Muscle layer of colon (tissue), 2 donors: ENCODE data around the gene CST11.

Source experiments
- H3K27ac ChIP-seq: one replicate; pipeline ENCODE4 v1.7.0; 2013; ENCODE audit warnings: low read depth, mild to moderate bottlenecking, low read length, moderate library complexity
- H3K27me3 ChIP-seq, 2 donors: one replicate each; pipeline ENCODE4 v1.7.0; 2013; ENCODE audit warnings: low read length in 2 of 2, mild to moderate bottlenecking in 2 of 2; ENCODE audit not compliant: insufficient read depth in 2 of 2, control insufficient read depth in 1 of 2
- H3K36me3 ChIP-seq: one replicate; pipeline ENCODE4 v1.7.0; 2013; ENCODE audit warnings: mild to moderate bottlenecking, low read length; ENCODE audit not compliant: insufficient read depth
- H3K4me1 ChIP-seq: one replicate; pipeline ENCODE4 v1.7.0; 2013; ENCODE audit warnings: mild to moderate bottlenecking, low read length; ENCODE audit not compliant: insufficient read depth
- H3K4me3 ChIP-seq, 2 donors: one replicate each; pipeline ENCODE4 v1.7.0; 2013; ENCODE audit warnings: low read length in 2 of 2, low read depth in 1 of 2, mild to moderate bottlenecking in 1 of 2, moderate library complexity in 1 of 2
- H3K9ac ChIP-seq: one replicate; pipeline ENCODE4 v1.7.0; 2013; ENCODE audit warnings: low read length
- H3K9me3 ChIP-seq: one replicate; pipeline ENCODE4 v1.7.0; 2013; ENCODE audit warnings: mild to moderate bottlenecking, low read length
- donor health status: abdominal sarcoma.
- donor health status: Adenocarcinoma of cecum.

Gene CST11

DNA sequence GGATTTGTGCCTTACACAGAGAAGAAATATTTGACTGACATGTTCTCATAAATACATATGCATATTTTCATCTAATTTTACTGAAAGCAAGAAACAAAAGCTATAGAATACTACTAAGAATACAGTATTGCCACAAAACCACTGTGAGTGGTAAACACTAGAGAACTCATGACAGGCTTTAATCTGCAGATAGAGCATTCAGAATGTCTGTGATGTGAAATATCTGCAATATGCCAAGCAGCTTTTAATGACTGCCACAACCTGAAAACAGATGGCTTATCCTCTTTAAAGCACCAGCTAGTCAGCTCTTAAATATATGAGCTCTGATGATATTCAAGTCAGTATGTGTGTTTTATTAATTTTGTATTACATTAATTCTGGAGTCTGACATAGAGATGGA lies 34.8 kb downstream of the CST11 start:
- Histone ChIP-seq H3K4me3 (no peak overlapping the region), H3K36me3 (no peaks in the 10 kb centered on the region), H3K27ac (no peak overlapping the region), H3K27me3 (no peaks in the 10 kb centered on the region), H3K9ac (no peak overlapping the region), H3K9me3 (no peaks in the 10 kb centered on the region), H3K4me1 (peaks cover 19% of the 10 kb centered on the region)

DNA sequence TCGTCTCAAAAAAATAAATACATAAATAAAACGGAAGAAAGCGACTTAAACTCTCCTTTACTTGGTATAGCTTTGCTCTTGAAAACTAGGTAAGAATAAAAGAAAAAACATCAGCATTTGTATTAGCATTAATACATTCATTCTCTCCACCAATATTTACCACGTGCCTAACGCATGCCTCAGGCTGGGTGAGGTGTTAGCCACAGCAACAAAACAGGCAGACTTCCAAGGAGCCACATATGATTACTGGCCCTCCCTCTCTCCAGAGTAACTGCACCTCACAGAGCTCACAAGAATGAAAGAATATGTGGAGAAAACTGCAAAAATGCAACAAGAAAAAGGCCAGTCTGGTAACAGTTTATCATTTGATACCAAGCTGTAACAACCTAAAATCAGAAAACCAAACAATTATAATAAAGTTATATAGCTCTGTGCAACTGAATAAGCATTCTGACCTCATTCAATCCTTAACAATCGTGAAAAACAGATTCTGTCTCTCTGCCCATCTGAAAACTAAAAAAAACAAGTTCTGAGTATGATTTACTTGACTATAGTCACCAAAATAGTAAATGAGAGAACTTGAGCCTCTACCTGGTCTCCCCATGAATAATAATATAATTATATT lies 36.6 kb downstream of the CST11 start:
- Histone ChIP-seq H3K9me3 (no peaks in the 10 kb centered on the region), H3K4me1 (peaks cover 23% of the 10 kb centered on the region), H3K9ac (no peak overlapping the region)

DNA sequence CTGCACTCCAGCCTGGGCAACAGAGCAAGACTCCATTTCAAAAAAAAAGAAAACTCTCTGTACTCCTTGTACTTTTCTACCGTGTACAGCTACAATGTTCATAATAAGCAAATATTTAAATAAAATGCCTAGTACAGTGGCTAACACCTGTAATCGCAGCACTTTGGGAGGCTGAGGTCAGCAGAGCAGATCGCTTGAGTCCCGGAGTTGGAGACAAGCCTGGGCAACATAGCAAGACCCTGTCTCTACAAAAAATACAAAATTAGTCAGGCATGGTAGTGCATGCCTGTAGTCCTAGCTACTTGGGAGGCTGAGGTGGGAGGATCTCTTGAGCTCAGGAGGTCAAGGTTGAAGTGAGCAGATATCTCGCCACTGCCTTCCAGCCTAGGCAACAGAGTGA lies 37.1 kb downstream of the CST11 start:
- Histone ChIP-seq H3K27ac (no peak overlapping the region), H3K27me3 (no peaks in the 10 kb centered on the region), H3K9me3 (no peaks in the 10 kb centered on the region), H3K9ac (no peak overlapping the region), H3K4me1 (peaks cover 23% of the 10 kb centered on the region), H3K36me3 (no peaks in the 10 kb centered on the region), H3K4me3 (no peak overlapping the region)

More for the DNA sequence above, 36.6 kb downstream of the CST11 start:
- Histone ChIP-seq H3K27me3 (no peaks in the 10 kb centered on the region), H3K4me3 (no peak overlapping the region), H3K27ac (no peak overlapping the region), H3K36me3 (no peaks in the 10 kb centered on the region)

DNA sequence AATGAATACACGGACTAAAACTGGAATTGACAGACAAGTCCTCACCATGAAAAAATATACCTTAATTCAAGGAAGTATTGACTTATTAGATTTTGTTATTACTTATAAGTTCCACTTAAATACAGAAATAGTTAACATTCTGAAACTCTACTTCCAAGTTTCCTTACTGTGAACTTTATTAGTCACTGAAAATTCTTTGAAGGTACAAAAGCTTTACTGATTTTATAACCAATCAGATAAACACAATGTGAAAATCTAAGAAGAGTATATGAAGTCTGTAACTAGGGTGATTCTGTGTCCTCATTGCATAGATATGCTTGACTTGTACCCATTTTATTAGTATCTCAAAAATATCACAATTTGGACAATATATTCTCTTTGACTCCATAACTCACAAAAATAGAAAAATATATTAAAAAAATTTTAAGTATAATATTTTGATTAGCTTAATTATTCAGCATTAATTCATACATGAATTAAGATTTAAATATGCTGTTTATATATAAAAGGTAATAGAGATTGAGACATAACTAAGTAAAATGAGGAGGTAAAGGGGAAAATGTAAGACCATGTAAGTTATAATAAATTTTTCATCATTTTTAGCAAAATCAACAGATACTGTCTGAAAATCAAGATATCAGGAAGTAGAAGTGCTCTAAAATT lies 38.0 kb downstream of the CST11 start:
- Histone ChIP-seq H3K4me3 (no peak overlapping the region), H3K27me3 (no peaks in the 10 kb centered on the region), H3K36me3 (no peaks in the 10 kb centered on the region), H3K27ac (no peak overlapping the region), H3K9ac (no peak overlapping the region), H3K4me1 (peaks cover 23% of the 10 kb centered on the region), H3K9me3 (no peaks in the 10 kb centered on the region)

DNA sequence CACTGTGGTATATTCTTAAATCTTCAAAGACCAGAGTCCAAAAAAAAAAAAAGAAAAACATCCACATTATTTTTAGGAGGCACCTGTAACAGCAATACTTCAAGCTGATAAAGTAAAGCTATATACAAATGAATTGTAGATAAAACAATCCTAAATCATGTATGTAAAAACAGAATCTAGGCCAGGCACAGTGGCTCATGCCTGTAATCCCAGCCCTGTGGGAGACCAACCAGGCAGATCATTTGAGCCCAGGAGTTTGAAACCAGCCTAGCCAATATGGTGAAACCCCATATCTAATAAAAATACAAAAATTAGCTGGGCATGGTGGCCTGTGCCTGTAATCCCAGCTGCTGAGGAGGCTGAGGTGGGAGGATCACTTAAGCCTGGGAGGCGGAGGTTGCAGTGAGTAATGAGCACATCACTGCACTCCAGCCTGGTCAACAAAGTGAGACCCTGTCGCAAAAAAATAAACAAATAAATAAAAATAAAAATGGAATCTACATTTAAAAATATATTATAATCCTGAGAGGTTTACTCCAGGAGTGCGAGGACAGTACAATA lies 38.7 kb downstream of the CST11 start:
- Histone ChIP-seq H3K27me3 (no peaks in the 10 kb centered on the region), H3K9ac (no peak overlapping the region), H3K4me1 (peaks cover 16% of the 10 kb centered on the region), H3K36me3 (no peaks in the 10 kb centered on the region), H3K27ac (no peak overlapping the region), H3K9me3 (no peaks in the 10 kb centered on the region), H3K4me3 (no peak overlapping the region)

DNA sequence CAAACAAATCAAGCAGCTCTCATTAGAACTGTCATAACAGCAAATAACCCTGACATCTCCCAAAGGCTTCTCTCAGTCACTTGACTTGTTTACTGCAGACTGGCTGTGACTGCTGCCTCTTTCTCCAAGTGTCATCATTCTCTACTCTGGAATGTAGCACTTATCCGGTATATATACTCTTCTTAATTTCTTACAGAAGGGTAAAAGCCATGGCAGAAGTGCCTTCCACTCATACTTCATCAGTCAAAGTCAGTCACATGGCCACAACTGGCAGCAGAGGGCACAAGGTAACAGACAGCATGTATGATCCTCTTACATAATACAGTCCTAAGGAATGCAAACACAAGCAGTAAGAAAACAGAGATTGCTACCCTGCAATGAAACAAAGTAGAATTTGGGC lies 40.6 kb downstream of the CST11 start:
- H3K9me3 ChIP-seq, result no peaks in the 10 kb centered on the region
- no peaks in the 10 kb centered on the region for H3K27me3 ChIP-seq
- H3K36me3 ChIP-seq, result no peaks in the 10 kb centered on the region
- no peak overlapping the region for H3K4me3 ChIP-seq
- H3K4me1 ChIP-seq, result peaks cover 9% of the 10 kb centered on the region
- H3K27ac ChIP-seq, result no peak overlapping the region
- H3K9ac ChIP-seq, result no peak overlapping the region

DNA sequence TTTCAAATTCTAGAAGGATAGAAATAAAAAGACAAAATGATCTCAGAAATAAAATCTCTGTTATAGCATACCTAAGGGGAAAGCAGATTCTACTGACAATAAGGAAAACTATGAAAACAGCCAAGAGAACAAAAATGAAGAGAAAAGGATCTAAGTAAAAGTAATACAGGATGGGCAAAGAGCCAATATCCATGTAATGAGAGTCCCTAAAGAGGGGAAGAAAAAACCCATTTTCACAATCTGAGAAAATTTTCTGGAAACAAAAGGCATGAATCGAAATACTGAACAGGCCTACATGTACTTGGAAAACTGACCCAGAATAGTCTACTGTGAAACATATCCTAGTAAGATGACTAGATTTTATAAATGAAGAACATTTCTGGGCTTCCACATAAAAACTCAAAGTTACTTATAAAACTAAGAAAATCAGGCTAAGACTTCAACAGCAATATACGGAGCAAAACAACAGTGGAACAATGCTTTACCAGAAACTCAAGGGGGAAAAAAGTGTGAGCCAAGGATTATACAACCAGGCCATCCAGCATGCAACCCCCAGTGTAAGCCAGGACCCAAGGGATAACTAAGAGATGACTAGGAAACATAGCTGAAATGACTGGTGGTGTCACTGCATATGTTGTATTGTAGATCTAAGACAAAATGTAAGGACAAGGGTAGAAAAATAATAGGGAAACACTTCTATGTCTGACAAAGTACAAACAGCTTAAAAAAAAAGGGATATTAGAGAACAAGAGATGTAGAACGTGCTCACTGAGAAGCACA lies 41.6 kb downstream of the CST11 start:
- H3K9ac ChIP-seq, result no peak overlapping the region
- no peaks in the 10 kb centered on the region for H3K27me3 ChIP-seq
- no peaks in the 10 kb centered on the region for H3K36me3 ChIP-seq
- no peak overlapping the region for H3K27ac ChIP-seq
- no peaks in the 10 kb centered on the region for H3K9me3 ChIP-seq
- peaks cover 9% of the 10 kb centered on the region for H3K4me1 ChIP-seq
- H3K4me3 ChIP-seq, result no peak overlapping the region

DNA sequence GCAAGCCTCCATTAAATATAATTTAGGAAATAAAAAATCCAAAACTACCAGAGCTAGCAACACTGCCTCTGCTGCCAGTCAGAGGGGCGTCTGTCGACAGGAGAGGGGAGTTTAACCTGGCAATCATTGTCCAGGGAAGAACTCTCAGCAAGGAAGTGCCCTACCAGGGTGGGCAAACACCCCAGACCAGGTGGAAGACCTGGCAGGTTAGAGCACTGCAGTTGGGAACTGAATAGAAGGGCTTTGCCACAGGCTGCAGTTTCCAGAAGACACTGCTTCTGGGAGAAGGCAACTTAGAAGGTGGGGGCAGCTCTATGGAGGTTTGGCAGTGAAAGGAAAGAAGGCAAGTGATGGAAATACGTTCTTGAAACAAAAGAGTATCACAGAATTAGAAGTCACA lies 42.9 kb downstream of the CST11 start:
- Histone ChIP-seq H3K9ac (no peak overlapping the region), H3K27ac (no peak overlapping the region), H3K27me3 (no peaks in the 10 kb centered on the region), H3K4me1 (peaks cover 9% of the 10 kb centered on the region), H3K9me3 (no peaks in the 10 kb centered on the region), H3K4me3 (no peak overlapping the region), H3K36me3 (no peaks in the 10 kb centered on the region)

DNA sequence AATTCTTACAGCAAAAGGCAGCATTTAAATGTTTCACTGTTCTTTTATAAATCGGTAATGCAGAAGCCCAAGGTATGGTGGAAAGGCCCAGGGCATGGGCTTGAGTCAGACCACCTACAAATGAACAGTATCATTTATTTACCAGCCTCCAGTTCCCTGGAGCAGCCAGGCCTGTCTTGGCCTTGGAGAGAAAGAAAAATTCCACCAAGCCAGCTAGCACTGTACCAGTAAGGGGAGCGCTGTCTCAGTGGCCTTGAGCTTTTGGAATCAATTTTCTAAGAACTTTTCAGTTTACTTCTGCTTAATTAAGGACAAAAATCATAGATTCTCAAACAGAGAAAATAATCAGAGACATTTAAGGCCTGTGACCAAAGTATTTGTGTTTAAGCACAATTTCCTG lies 43.7 kb downstream of the CST11 start:
- Histone ChIP-seq H3K27me3 (no peaks in the 10 kb centered on the region), H3K4me3 (no peak overlapping the region), H3K9me3 (no peaks in the 10 kb centered on the region), H3K4me1 (peaks cover 13% of the 10 kb centered on the region), H3K9ac (no peak overlapping the region), H3K27ac (no peak overlapping the region), H3K36me3 (no peaks in the 10 kb centered on the region)

DNA sequence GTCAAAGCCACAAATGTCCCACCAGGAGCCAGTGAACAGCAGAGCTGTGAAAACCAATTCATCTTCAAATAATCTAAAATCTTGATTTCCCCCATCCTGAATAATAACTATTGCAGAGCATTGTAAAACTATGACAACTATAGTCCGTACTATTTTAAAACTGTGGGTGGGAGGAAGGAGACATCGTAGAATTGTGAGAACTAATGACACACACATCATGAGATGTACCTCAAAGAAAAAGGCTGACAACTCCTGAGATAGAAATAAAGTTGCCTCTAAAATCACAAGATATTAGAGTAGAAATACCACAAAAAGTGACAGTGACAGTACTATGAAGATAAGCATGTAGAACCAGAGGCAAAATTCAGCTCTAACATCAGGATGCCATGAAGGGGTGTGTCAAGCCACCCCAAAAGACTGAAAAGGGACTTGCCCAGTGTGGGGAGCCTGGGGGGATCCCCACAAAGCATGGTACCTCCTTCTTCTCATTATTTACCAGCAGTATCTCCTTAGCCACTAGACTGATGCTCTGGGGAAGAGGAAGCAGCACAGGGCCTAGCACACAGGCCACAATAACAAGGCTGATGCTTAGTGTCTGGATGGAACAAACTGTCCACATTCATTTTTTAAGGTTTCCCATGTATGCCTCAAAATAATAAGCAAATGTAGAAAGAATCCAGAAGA lies 44.8 kb downstream of the CST11 start:
- Histone ChIP-seq H3K4me1 (peaks cover 18% of the 10 kb centered on the region), H3K9me3 (no peaks in the 10 kb centered on the region), H3K36me3 (no peaks in the 10 kb centered on the region), H3K9ac (no peak overlapping the region), H3K27ac (no peak overlapping the region), H3K4me3 (no peak overlapping the region), H3K27me3 (no peaks in the 10 kb centered on the region)

DNA sequence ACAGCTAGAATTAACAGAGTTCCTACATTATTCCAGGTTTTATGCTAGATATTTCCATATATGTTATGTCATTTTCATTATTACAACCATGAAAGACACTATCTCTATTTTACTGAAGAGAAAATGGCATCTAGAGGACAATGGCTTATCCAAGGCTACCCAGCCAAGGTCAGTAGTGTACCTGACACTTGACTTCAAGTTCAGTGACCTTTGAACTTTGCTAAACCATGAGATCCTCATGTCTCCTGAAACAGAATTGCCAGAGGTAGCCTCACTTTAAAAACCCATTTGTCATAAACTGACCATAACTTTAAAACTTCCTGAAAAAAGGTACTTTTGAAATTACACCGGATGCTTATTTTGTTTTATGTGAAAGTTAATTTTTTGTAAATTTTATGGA lies 45.8 kb downstream of the CST11 start:
- Histone ChIP-seq H3K27me3 (no peaks in the 10 kb centered on the region), H3K36me3 (no peaks in the 10 kb centered on the region), H3K9ac (no peak overlapping the region), H3K4me3 (no peak overlapping the region), H3K4me1 (peaks cover 15% of the 10 kb centered on the region), H3K9me3 (no peaks in the 10 kb centered on the region), H3K27ac (no peak overlapping the region)
